Central memory CD8-positive, alpha-beta T cell (primary cell): ENCODE data around the gene KCNH1.

Experiments used
- ATAC-seq: fragments of 150-1000 bp; cut with Tn5 transposase; replicated peaks from 2 replicates; pipeline ENCODE4 v1.10.0; 2022; ENCODE audit warnings: mild to moderate bottlenecking, moderate FRiP score, moderate number of reproducible peaks; ENCODE audit not compliant: poor library complexity, severe bottlenecking; ENCODE audit errors: extremely low read depth
- DNase-seq, 2 donors: peaks; one replicate each; pipeline ENCODE4 v3.0.0; 2021; ENCODE audit warnings: low spot score in 2 of 2
- H3K27ac Mint-ChIP-seq: one replicate; pipeline ENCODE4 v1.8.0; 2022; ENCODE audit warnings: low read depth, mild to moderate bottlenecking, moderate library complexity, mixed read lengths
- H3K27me3 Mint-ChIP-seq: one replicate; pipeline ENCODE4 v1.8.0; 2022; ENCODE audit warnings: mixed read lengths
- H3K36me3 Mint-ChIP-seq: one replicate; pipeline ENCODE4 v1.8.0; 2022; ENCODE audit warnings: mild to moderate bottlenecking, moderate library complexity, mixed read lengths; ENCODE audit not compliant: insufficient read depth
- H3K4me1 Mint-ChIP-seq: one replicate; pipeline ENCODE4 v1.8.0; 2022; ENCODE audit warnings: mixed read lengths
- H3K4me3 Mint-ChIP-seq: one replicate; pipeline ENCODE4 v1.8.0; 2022; ENCODE audit warnings: mild to moderate bottlenecking, moderate library complexity, mixed read lengths
- H3K9me3 Mint-ChIP-seq: one replicate; pipeline ENCODE4 v1.8.0; 2022; ENCODE audit warnings: mixed read lengths

KCNH1 gene

DNA sequence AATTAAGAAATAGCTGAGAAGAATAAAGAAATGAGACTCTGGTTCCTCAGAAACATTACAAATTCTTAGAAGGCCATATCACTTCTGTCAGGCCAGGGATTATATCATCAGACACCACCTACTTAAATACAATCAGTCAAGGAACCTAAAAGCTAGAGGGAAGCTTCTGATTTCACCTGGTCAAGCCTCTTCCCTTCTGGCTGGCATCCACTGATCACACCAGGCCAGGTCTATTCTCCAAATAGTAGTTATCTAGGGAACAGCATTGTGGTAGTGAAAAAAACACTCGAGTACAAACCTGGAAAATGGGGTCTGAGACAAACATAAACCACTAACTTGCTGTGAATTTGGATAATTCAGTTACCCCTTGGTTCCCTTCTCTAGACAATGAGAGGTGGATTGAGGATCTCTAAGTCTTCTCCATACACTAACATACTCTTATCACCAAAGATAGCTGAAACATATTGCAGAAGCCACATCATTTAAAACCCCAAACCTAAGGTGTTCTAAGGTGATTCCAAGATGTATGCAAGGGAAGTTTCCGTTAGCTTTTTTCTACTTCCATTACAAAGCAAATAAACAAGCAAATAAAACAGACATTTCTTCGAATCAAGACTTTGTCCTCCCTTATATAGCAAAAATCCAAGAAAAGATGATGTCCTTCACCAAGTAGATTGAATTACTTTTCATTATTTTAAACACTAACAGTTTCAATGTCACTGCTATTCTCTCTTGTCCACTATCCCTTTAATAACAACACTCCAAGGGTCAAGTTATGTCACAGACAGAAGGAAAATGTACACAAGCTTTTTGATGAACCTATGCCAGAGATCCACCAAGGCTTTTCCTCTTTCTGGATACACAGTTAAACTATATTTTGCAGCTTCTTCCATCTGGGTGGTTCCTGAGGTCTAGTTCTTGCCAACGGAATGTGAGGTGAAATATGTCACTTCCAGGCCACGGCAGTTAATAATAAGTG lies 212.9 kb downstream of the KCNH1 start:
- H3K4me1 Mint-ChIP-seq = no peaks in the 10 kb centered on the region

DNA sequence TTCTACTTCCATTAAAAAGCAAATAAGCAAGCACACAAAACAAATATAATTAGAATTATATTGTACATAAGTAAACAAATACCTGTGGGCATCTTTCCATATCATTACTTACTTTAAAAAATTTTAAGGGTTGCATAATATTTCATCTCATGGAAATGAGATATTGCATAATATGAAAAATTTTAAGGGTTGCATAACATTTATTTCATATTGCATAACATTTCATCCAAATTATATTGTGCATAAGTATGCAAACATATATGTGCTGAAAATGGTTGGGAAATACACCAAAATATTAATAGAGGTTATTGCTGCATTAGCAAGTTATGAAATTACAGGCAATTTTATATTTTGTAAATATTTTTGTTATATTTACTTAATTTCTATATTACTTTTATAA lies 213.7 kb downstream of the KCNH1 start:
- no peaks in the 10 kb centered on the region for H3K36me3 Mint-ChIP-seq
- no peak for DNase-seq

More for the DNA sequence above, 212.9 kb downstream of the KCNH1 start:
- Mint-ChIP-seq H3K36me3 (no peaks in the 10 kb centered on the region), H3K27me3 (peaks cover 46% of the 10 kb centered on the region), H3K27ac (no peak overlapping the region), H3K4me3 (no peak overlapping the region), H3K9me3 (peaks cover under 1% of the 10 kb centered on the region)
- ATAC-seq (no peak), DNase-seq (no peak)

DNA sequence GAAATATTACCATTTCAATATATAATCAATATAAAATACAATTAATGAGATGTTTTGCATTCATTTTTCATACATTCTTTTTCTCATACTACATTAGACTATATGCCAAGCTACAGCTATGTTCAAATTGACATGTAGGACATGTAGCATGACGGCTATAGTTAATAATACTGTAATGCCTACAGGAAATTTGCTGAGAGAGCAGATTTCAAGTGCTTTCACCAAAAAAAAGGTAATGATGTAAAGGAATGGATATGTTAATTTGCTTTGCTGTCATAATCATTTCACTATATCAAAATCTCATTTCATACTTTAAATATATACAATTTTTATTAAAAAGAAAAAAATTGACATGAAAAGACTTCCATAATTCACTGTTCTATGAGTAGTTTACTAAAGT lies 215.1 kb downstream of the KCNH1 start:
- Mint-ChIP-seq H3K27ac (no peak overlapping the region), H3K27me3 (peaks cover 33% of the 10 kb centered on the region), H3K4me1 (no peaks in the 10 kb centered on the region), H3K36me3 (no peaks in the 10 kb centered on the region), H3K9me3 (no peaks in the 10 kb centered on the region), H3K4me3 (no peak overlapping the region)
- DNase-seq (no peak), ATAC-seq (no peak)

More for the DNA sequence above, 213.7 kb downstream of the KCNH1 start:
- ATAC-seq = no peak
- no peaks in the 10 kb centered on the region for H3K9me3 Mint-ChIP-seq
- H3K27ac Mint-ChIP-seq = no peak overlapping the region
- peaks cover 45% of the 10 kb centered on the region for H3K27me3 Mint-ChIP-seq
- H3K4me1 Mint-ChIP-seq = no peaks in the 10 kb centered on the region
- no peak overlapping the region for H3K4me3 Mint-ChIP-seq

DNA sequence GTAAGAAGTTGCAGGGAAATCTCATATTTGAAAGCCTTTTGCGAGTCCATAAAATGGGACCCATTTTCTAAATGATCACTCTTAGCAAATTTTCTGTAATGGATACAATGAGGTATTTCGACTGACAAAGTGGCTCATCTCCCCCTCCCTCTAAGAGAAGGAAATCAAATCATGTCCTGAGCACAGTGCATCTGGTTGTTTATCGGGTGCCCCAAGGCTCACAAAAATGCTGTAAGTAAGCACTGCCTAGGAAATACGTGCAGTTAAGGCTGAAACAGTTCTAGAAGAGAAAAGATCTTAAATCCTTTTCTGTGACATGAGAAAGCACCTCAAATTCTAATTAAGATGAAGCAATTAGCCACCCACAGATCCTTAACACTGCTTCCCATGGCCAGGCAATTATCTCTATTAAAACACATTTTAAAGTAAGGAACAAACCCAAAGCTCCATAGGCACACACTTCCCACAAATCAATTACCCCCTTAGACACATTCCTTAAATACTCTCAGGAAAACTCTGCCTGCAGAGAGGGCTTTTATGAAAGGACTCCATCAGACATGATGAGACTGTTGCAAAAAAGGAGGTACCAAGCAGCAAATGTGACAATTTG lies 216.3 kb downstream of the KCNH1 start:
- no peak for ATAC-seq
- no peak for DNase-seq
- Mint-ChIP-seq H3K4me3 (no peak overlapping the region), H3K27ac (no peak overlapping the region), H3K4me1 (no peaks in the 10 kb centered on the region), H3K9me3 (no peaks in the 10 kb centered on the region), H3K36me3 (no peaks in the 10 kb centered on the region), H3K27me3 (peaks cover 27% of the 10 kb centered on the region)

DNA sequence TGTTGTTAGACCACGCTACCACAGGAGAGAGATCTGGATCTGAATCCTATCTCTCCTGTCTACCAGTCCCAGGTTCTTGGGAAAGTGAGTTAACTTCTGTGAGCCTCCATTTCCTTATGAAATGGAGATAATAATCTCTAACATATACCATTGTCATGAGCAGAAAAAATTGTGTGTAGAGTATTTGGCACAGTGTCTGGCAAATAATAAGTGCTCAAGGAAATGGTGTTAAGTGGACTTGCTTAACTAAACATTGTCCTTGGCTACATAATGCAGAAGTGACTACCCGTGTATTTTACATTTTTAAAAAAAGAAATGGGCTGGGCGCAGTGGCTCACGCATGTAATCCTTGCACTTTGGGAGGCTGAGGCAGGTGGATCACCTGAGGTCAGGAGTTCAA lies 217.4 kb downstream of the KCNH1 start:
- DNase-seq = no peak
- Mint-ChIP-seq H3K27ac (no peak overlapping the region), H3K4me1 (no peaks in the 10 kb centered on the region), H3K9me3 (no peaks in the 10 kb centered on the region), H3K36me3 (no peaks in the 10 kb centered on the region), H3K27me3 (peaks cover 38% of the 10 kb centered on the region), H3K4me3 (no peak overlapping the region)
- no peak for ATAC-seq

DNA sequence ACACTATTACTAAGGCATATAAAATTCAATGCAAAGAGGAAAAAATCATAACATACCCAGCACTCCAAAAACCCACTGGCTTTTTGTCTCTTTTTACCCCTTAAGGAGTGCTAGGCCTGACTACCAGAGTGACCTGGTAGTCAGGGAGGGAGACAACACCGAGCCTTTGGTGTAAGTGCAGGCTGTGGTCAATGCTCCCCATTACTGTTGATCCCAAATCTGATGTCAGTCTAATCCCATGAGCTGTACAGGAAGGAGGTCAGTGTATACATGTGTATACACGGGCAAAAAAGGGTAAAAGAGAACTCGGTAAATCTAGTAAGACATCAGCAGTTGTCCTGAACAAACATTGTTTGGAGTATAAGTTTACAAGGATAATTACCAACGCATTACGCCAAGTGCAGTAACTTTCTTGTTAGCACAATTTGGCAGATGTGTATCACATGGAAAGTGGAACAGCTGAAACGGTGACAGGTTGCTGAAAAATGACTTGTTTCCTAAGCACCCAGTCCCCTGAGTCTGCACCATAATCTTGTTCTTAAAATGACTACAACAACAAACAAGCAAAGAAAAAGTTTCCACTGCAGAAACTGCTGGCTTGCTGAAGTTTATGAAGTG lies 217.9 kb downstream of the KCNH1 start:
- ATAC-seq = no peak
- Mint-ChIP-seq H3K36me3 (no peaks in the 10 kb centered on the region), H3K27ac (no peak overlapping the region), H3K27me3 (peaks cover 40% of the 10 kb centered on the region), H3K4me1 (no peaks in the 10 kb centered on the region), H3K9me3 (no peaks in the 10 kb centered on the region), H3K4me3 (no peak overlapping the region)
- DNase-seq = no peak

DNA sequence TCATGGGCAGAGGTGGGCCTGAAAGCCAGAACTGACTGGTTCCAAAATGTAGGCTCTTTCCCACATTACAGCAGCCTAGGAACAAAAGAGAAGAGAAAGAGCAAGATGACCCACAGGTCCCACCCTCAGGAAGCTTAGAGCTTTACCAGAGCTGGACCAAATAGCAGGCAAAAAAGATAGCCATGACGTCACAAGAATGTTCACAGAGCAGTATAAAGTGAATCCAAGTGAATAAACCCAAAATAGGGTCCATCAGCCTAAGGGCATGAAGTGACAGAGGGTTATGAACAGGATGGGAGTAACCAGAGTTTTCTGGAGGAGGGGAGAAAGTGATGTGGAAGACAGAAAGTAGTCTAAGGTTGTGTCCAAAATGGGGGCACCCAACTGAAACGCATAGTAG lies 221.2 kb downstream of the KCNH1 start:
- Mint-ChIP-seq H3K27me3 (peaks cover 44% of the 10 kb centered on the region), H3K36me3 (no peaks in the 10 kb centered on the region), H3K27ac (no peak overlapping the region), H3K9me3 (no peaks in the 10 kb centered on the region), H3K4me1 (no peaks in the 10 kb centered on the region), H3K4me3 (no peak overlapping the region)
- no peak for ATAC-seq
- no peak for DNase-seq

DNA sequence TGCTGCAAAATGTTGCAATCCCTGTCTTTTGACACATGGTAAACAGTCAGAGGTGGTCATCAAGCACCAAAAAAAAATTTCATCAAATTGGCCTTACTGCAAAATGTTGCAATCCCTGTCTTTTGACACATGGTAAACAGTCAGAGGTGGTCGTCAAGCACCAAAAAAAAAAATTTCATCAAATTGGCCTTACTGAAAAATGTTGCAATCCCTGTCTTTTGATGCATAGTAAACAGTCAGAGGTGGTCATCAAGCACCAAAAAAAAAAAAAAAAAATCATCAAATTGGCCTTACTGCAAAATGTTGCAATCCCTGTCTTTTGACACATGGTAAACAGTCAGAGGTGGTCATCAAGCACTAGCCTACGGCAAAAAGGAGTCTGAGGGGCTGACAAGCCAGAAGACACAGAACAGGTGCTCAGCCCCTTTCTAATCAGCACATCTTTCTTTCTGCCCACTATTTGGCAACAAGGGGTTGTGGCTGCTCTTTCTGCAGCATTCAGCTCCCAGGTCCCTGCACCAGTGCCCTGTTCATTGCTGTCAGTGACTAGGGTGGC lies 223.8 kb downstream of the KCNH1 start:
- DNase-seq = no peak
- no peaks in the 10 kb centered on the region for H3K36me3 Mint-ChIP-seq

DNA sequence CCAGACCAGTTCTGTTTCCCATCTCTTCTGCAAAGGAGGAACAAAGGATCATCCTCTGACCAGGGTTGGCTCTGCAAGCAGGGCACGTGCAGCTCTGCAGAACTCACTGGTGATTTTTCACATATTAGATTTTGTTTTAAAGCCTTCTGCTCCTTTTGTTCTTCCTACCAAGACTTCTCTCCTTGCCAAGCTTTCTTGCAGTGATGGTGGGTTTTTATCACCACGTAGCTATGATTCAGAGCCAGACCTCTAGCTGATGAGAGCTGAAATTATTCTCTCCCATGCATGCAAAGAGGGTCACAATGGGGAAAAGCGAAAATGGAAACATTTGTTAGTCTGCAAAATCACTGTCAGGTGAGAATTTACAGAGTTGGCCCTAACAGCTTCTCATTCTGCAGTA lies 225.2 kb downstream of the KCNH1 start:
- Mint-ChIP-seq H3K9me3 (no peaks in the 10 kb centered on the region), H3K36me3 (no peaks in the 10 kb centered on the region)

More for the DNA sequence above, 223.8 kb downstream of the KCNH1 start:
- no peaks in the 10 kb centered on the region for H3K4me1 Mint-ChIP-seq
- H3K9me3 Mint-ChIP-seq = no peaks in the 10 kb centered on the region
- peaks cover 46% of the 10 kb centered on the region for H3K27me3 Mint-ChIP-seq
- no peak overlapping the region for H3K27ac Mint-ChIP-seq
- no peak overlapping the region for H3K4me3 Mint-ChIP-seq
- ATAC-seq = no peak

DNA sequence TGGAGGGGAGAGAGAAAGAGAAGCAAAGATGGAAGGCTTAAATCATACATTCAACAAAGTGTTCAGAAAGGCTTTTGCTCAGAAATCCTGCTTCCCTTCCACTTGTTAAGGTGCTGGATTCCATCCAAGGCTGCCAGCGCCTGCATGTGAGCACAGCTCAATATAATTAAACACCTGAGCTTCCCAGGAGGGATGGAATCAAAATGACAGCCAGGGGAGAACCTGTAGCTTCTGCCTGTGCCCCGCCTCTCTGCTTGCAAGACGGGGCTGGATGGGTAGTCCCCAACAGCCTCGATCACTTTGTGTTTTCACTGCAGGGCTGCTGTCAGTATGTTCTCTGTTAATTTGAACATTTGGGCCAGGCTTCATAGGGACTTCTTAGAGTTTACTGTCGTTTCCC lies 225.7 kb downstream of the KCNH1 start:
- Mint-ChIP-seq H3K27me3 (peaks cover 47% of the 10 kb centered on the region), H3K36me3 (no peaks in the 10 kb centered on the region), H3K4me1 (no peaks in the 10 kb centered on the region), H3K9me3 (no peaks in the 10 kb centered on the region), H3K27ac (no peak overlapping the region), H3K4me3 (no peak overlapping the region)
- no peak for ATAC-seq
- no peak for DNase-seq

More for the DNA sequence above, 225.2 kb downstream of the KCNH1 start:
- ATAC-seq (no peak), DNase-seq (no peak)
- Mint-ChIP-seq H3K4me3 (no peak overlapping the region), H3K27me3 (peaks cover 46% of the 10 kb centered on the region), H3K4me1 (no peaks in the 10 kb centered on the region), H3K27ac (no peak overlapping the region)

DNA sequence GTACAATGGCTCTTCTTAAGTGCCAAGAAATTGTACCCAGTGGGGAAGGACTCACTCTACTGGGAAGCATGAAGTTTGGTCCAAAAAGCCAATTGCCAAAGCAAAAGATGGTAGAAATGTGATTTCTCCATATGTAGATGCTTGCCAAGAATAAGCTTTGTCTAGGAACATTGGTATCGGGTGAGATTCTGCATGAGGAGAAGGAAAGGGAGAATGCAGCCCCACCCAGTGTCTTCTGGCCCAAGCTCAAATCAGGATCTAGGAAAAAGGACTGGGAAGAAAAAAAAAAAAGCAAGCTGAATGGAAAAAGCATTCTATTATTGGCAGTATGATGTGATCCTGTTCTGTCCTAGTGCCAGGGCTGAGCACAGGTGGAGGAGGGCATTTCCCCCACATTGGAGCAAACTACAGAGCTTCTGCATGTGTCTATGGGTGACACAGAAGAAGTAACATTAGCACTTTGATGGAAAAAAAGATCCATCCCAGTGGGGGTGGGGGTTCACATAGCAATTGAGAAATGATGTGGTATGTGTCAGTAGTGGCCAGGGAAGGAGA lies 226.6 kb downstream of the KCNH1 start:
- Mint-ChIP-seq H3K4me1 (no peaks in the 10 kb centered on the region), H3K9me3 (no peaks in the 10 kb centered on the region), H3K27me3 (peaks cover 48% of the 10 kb centered on the region), H3K36me3 (no peaks in the 10 kb centered on the region), H3K27ac (no peak overlapping the region), H3K4me3 (no peak overlapping the region)
- DNase-seq (no peak), ATAC-seq (no peak)

DNA sequence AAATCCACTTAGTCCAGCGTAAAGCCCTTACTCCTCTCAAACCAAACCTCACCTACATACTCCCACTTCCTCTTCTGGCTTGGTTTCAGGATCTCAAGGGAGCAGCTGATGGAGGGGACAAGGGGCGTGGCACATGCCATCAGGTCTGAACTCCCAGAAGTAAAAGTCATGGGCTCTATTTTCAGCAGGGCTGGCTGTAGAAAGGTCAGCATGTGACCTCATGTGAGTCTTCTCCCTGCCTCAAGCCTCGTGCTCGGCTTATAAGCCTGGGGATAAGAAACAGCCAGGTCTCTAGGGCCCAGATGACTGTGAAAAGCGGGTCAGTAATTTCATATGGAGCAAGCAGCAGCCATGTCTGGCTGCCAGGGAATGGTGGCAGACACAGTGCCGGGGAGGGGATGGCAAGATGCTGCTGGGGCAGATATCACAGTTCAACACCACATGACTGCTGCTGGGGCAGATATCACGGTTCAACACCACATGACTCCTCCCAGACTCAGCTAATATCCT lies 227.9 kb downstream of the KCNH1 start:
- H3K27me3 Mint-ChIP-seq = peaks cover 50% of the 10 kb centered on the region
- H3K4me3 Mint-ChIP-seq = no peak overlapping the region
- no peak for ATAC-seq
- H3K9me3 Mint-ChIP-seq = no peaks in the 10 kb centered on the region
- no peak for DNase-seq
- no peaks in the 10 kb centered on the region for H3K36me3 Mint-ChIP-seq
- H3K27ac Mint-ChIP-seq = no peak overlapping the region
- H3K4me1 Mint-ChIP-seq = no peaks in the 10 kb centered on the region
